HepG2 (cell line): Measurements from ENCODE around the gene SUSD3.

Source experiments
- EZH2 ChIP-seq: conservative IDR thresholded peaks from 2 replicates; pipeline ENCODE4 v1.6.1; 2012; ENCODE audit warnings: mild to moderate bottlenecking, low read depth, low read length, moderate library complexity
- SRSF1 ChIP-seq: fragments of 200-400 bp; formaldehyde crosslinking; optimal IDR thresholded peaks from 2 replicates; pipeline ENCODE3; 2017; ENCODE audit warnings: mild to moderate bottlenecking, low read depth, low read length, moderate library complexity
- ZNF180 ChIP-seq: sonication (generic); formaldehyde crosslinking; IDR thresholded peaks from 2 replicates; pipeline ENCODE4 v1.4.0; 2020; ENCODE audit warnings: low read depth, missing genetic modification reagents, borderline replicate concordance

GRCh38 chr9:93037476-93037971 lies 21.0 kb upstream of the SUSD3 start:
- no peak for TF ChIP-seq EZH2
- TF ChIP-seq ZNF180 (CRISPR knock-in tag), result no peak
- no peak for TF ChIP-seq SRSF1
